ENCODE results near the gene AGPAT2. TPM values are rescaled to one million over a fixed set of nuclear protein-coding genes. Genes with fewer than 3 reads are reported as not detected.

Gene AGPAT2
- total and polyA plus RNA-seq, 2 donors from 2014 or later, result 73.4 to 83.6 TPM

DNA sequence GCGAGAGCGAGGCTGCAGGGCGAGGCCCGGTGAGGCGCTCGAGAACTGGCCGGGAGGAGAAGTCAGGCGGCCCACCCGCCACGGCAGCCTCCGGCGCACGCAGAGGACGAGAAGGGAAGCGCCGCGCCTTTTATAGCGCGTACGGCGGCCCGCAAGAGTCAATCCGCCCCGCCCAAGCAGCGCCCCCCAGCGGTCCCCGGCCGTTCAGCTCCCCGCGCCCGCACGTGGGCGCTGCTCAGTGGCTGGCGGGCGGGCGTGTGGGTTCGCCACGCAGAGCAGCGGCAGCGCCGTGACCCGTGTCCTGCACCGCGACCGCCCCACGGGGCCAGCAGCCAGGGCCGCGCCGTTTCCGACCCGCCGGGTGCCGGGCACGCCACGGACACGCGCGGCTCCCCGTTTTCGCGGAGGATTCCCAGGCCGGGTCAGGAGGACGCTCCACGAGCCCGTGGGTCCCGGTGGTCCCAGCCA is 40.9 kb upstream of the AGPAT2 start:
- Histone ChIP-seq H3K4me3 (ENCODE audit: low read length in 3 of 3) (peak overlapping the region; percentile 83 to 98 (median 98)), H3K27ac (ENCODE audit: low read depth in 2 of 2, low read length in 2 of 2) (peak overlapping the region; percentile 13 to 43), H3K36me3 (ENCODE audit: control insufficient read depth in 2 of 3, insufficient read depth in 3 of 3, low read length in 3 of 3) (peaks cover 4 to 32% (median 11%) of the 10 kb centered on the region in 3 donors), H3K9ac (ENCODE audit: low read length in 3 of 3) (peak overlapping the region in 2 of 3 donors; percentile 98), H3K9me3 (ENCODE audit: control insufficient read depth in 2 of 3, insufficient read depth in 1 of 3, low read length in 3 of 3) (no peaks in the 10 kb centered on the region), H3K4me1 (ENCODE audit: control insufficient read depth in 2 of 3, insufficient read depth in 2 of 3, low read depth in 1 of 3, low read length in 3 of 3) (peaks cover 0 to 28% (median 10%) of the 10 kb centered on the region in 3 donors), H3K27me3 (ENCODE audit: control insufficient read depth, insufficient read depth, low read length) (no peaks in the 10 kb centered on the region)
- DNase-seq (peak; percentile 87 to 97 (median 93)), FAIRE-seq (no peak)
- intact Hi-C loops (cut with DNase I), result no loop called here
- TF ChIP-seq, protein P1, sequence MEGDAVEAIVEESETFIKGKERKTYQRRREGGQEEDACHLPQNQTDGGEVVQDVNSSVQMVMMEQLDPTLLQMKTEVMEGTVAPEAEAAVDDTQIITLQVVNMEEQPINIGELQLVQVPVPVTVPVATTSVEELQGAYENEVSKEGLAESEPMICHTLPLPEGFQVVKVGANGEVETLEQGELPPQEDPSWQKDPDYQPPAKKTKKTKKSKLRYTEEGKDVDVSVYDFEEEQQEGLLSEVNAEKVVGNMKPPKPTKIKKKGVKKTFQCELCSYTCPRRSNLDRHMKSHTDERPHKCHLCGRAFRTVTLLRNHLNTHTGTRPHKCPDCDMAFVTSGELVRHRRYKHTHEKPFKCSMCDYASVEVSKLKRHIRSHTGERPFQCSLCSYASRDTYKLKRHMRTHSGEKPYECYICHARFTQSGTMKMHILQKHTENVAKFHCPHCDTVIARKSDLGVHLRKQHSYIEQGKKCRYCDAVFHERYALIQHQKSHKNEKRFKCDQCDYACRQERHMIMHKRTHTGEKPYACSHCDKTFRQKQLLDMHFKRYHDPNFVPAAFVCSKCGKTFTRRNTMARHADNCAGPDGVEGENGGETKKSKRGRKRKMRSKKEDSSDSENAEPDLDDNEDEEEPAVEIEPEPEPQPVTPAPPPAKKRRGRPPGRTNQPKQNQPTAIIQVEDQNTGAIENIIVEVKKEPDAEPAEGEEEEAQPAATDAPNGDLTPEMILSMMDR (IDR thresholded peaks at IDR 0.05; ENCODE audit: borderline replicate concordance, extremely low read depth, insufficient read depth), result peak; percentile 84

DNA sequence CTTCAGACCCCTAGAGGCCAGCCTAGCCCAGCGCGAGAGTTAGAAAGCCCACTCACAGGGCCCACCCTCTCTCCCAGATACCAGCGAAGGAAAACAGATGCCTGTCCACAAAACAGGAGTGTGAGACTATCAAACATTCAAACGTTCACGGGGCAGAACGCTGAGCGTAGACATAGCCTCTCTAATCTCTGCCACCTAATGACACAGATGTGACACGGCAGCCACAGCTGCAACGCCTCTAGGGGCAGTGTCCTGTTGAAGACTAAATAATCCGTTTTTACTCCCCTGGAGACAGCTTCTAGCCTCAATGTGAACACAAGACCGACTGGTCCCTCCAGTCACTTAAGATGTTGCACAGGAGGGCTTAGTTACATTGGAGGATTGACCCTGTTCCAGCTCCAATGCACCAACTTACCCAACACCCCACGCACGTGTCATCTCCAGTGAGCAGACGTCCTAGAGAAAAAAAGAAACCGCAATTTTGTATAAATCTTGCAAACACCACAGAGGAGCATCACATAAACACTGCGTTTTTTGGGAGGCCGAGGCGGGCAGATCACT is 39.5 kb upstream of the AGPAT2 start:
- DNase-seq, result peak in 2 of 5 donors; percentile 45 to 47
- Histone ChIP-seq H3K27ac (ENCODE audit: low read depth in 2 of 2, low read length in 2 of 2) (peak overlapping the region; percentile 44 to 65), H3K27me3 (ENCODE audit: control insufficient read depth, insufficient read depth, low read length) (no peaks in the 10 kb centered on the region), H3K4me1 (ENCODE audit: control insufficient read depth in 2 of 3, insufficient read depth in 2 of 3, low read depth in 1 of 3, low read length in 3 of 3) (peaks cover 0 to 32% (median 10%) of the 10 kb centered on the region in 3 donors), H3K9ac (ENCODE audit: low read length in 3 of 3) (peak overlapping the region in 2 of 3 donors; percentile 98), H3K9me3 (ENCODE audit: control insufficient read depth in 2 of 3, insufficient read depth in 1 of 3, low read length in 3 of 3) (no peaks in the 10 kb centered on the region), H3K36me3 (ENCODE audit: control insufficient read depth in 2 of 3, insufficient read depth in 3 of 3, low read length in 3 of 3) (peaks cover 4 to 32% (median 15%) of the 10 kb centered on the region in 3 donors), H3K4me3 (ENCODE audit: low read length in 3 of 3) (peak overlapping the region; percentile 26 to 98 (median 98))
- intact Hi-C loops (cut with DNase I), result no loop called here
- TF ChIP-seq, protein P1 (IDR thresholded peaks at IDR 0.05; ENCODE audit: borderline replicate concordance, extremely low read depth, insufficient read depth), result peak; percentile 17
- FAIRE-seq, result no peak

DNA sequence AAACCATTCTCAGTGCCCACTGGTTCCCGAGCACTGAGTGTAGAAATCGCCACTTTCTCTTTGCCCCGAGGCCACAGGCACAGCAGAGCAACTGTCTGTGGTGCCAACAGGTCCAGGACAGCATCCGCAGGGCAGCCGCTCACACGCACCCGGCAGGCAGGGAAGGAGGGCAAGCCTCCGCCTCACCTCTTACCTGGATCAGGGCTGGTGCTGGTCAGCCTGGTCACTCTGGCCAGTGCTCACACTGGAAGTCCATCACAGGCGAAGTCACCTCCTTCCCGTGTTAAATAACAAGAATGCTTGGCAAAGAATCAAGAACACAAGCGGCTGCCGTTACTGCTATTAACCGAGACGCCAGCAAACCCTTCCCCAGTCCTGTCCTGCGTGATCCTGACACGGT is 38.9 kb upstream of the AGPAT2 start:
- peaks cover 0 to 32% (median 10%) of the 10 kb centered on the region in 3 donors for H3K4me1 ChIP-seq (ENCODE audit: control insufficient read depth in 2 of 3, insufficient read depth in 2 of 3, low read depth in 1 of 3, low read length in 3 of 3)
- H3K36me3 ChIP-seq (ENCODE audit: control insufficient read depth in 2 of 3, insufficient read depth in 3 of 3, low read length in 3 of 3), result peaks cover 4 to 32% (median 15%) of the 10 kb centered on the region in 3 donors
- H3K27ac ChIP-seq (ENCODE audit: low read depth in 2 of 2, low read length in 2 of 2), result peak overlapping the region; percentile 28 to 44
- TF ChIP-seq, protein P1 (IDR thresholded peaks at IDR 0.05; ENCODE audit: borderline replicate concordance, extremely low read depth, insufficient read depth), result no peak
- DNase-seq, result no peak
- peak overlapping the region in 2 of 3 donors; percentile 48 to 98 for H3K9ac ChIP-seq (ENCODE audit: low read length in 3 of 3)
- H3K27me3 ChIP-seq (ENCODE audit: control insufficient read depth, insufficient read depth, low read length), result no peaks in the 10 kb centered on the region
- intact Hi-C loops (cut with DNase I), result no loop called here
- peak overlapping the region; percentile 4 to 98 (median 98) for H3K4me3 ChIP-seq (ENCODE audit: low read length in 3 of 3)
- no peaks in the 10 kb centered on the region for H3K9me3 ChIP-seq (ENCODE audit: control insufficient read depth in 2 of 3, insufficient read depth in 1 of 3, low read length in 3 of 3)
- FAIRE-seq, result no peak

Measured in kidney (tissue), 14 donors.